HG03575 (cell line): ENCODE data around the gene SHQ1.
"Not testable (repeated sequence)": the region's sequence is repeated elsewhere in the genome, so short reads cannot be mapped to it uniquely, and the experiment has no call there.

Experiments
- ATAC-seq: cut with Tn5 transposase; IDR thresholded peaks from one replicate; pipeline ENCODE4 v1.9.1; 2021; ENCODE audit not compliant: unreplicated experiment, insufficient number of reproducible peaks, low FRiP score; ENCODE audit errors: extremely low read depth

SHQ1 gene

GRCh38 chr3:72766866-72767265 lies 81.4 kb downstream of the SHQ1 start:
- ATAC-seq, result no peak

- no peak for ATAC-seq
Measured at GRCh38 chr3:72763751-72764440, 84.3 kb downstream of the SHQ1 start.

DNA sequence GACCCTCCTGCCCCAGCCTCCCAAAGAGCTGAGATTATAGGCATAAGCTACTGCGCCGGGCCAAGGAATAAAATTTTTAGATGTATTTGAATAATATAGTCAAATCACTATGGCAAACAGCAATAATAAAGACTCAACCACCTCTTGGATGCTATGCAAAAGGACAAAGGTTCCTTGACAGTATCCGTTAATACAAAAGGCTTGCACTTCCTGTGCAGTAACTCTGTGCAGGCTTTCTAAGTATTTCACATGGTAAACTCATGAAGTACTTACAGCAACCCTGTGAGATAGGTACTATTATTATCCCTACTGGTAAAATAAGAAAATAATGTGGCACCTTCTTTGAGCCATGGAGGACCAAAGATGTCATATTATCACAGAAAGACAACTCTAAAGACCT lies 86.8 kb downstream of the SHQ1 start:
- ATAC-seq, result no peak

GRCh38 chr3:72760225-72760624 lies 88.0 kb downstream of the SHQ1 start:
- ATAC-seq, result no peak

- ATAC-seq, result peak; percentile 100
Measured at GRCh38 chr3:72756900-72757299, 91.3 kb downstream of the SHQ1 start.

DNA sequence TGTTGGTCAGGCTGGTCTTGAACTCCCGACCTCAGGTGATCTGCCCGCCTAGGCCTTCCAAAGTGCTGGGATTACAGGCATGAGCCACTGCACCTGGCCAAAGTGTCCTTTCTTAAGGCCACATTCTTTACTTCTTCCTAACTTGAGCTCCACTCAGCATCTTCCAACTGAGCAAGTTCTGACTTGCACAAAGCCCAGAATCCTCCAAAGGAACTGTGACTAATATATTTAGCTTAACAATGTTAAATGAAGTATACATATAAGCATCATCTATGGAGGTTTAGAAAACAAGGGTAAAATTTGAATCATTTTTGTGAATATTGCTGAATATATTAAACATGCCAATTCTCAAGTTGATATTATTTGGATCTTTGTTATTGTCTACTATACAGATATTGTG lies 93.7 kb downstream of the SHQ1 start:
- no peak for ATAC-seq

DNA sequence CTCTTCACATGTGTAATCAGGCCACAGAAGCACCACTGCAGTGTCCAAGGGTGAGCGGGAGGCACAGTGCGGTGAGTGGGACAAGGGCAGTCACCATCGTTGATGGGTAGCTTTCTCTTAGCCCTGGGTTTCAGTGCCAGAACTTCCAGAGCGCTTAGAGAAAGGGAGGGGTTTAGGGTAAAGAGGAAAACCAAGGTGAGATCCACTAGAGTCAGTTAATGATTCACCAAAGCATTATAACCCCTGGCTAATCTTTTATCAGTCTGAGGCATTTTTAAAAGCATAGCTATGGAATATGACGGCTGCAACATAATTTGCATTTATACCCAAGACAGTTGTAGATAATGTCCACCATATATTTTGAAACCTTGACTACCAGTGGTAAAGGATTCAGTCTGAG lies 94.8 kb downstream of the SHQ1 start:
- ATAC-seq, result no peak

DNA sequence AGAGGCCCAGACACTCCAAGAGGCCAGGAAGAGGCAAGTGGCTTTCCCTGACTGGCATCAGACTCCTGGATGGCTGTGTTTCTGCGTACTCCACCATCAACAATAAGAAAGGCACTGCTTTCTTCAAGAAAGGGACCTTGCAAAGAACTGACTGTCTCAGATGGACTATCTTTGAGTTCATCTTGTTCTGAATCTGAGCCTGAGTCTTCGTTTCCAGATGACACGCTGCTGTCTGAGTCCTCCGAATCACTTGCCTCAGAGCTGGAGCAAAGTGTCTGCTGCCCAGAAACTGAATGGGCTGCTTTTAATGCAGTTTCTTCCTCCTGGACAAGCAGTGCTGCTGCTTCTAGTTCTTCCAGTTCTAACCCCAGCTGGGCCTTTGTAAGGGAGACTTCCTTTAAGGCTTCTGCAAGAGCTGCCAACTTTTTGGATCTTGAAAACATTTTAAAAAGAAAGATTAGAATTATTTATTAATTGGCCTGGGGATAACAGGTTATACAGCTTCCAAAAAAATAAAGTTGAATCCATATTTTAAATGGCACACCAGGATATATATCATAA lies 97.8 kb downstream of the SHQ1 start:
- ATAC-seq, result no peak

DNA sequence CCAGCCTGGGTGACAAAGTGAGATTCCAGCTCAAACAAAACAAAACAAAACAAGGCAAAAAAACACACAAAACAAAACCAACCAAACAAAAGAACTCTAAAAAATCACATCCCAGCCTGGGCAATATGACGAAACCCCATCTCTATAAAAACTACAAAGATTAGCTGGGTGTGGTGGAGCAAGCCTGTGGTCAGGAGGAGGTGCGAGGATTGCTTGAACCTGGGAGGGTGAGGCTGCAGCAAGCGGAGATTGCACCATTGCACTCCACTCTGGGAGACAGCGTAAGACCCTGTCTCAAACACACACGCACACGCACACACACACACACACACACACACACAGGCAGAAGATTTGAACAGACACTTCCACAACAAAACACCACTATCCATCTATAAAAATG lies 99.6 kb downstream of the SHQ1 start:
- ATAC-seq, result no peak

DNA sequence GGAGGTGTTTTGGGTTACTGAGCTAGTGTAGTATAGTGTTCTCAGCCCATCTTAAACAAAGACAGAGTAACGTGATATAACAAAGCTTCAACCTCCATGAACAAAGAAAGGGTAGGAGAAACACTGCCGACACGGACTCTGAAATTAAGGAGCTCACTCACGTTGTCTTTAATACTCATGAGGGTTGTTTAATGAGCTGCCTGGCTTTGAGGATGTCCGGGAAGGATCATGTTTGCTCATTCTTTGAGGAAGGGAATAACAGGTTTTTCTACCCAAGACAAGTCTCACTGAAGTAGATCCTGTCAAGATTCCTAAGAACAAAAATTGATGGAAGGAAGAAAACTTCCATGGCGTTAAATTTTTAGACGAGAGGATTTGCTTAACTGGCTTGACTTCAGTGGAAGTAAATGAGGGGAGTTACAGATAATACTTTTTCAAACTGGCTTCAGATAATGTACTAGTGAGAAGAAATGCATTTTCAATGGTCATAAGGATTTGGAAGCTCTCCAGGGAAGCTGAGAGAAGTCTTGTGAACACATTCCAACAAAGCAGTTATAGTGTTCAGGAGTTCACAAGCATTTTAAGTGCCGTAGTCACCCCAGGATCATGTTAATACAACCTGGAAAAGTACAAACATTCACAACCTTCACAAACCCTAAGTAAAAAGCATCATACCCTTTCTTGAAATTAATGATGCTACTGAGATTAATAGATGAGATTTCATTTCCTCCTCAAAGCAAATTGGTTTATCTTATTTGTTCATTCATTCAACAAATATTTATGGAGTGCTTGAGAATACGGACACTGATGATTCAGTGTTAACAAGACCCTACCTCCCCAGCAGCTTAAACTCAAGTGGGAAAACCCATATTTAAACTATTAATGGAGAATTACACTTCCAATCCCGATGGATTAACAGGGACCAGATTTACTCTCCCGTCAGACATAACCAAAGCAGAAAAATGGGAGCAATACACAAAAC lies 101.5 kb downstream of the SHQ1 start:
- ATAC-seq, result no peak

- no peak for ATAC-seq
Measured at GRCh38 chr3:72745146-72745999, 102.9 kb downstream of the SHQ1 start.

GRCh38 chr3:72744330-72744729 lies 103.9 kb downstream of the SHQ1 start:
- ATAC-seq, result no peak

GRCh38 chr3:72739531-72740466 lies 108.4 kb downstream of the SHQ1 start:
- ATAC-seq, result no peak

GRCh38 chr3:72738752-72739530 lies 109.3 kb downstream of the SHQ1 start:
- no peak for ATAC-seq

DNA sequence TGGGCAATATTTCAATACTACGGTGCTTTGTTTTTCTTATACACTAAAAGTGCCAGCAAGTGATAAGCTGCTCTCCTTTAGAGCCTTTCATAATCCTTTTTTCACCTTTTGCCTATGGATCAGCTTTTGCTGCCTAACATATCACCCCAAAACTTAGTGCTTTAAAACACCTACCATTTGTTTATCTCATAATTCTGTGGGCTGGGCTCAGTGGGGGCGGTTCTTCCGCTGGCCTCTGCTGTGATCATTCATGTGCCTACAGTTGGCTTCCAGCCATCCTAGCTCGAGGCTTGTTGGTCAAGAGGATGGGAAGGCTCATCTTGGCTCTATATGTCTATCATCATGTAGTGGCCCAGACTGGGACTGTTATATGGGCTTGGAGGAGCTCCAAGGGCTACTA lies 113.2 kb downstream of the SHQ1 start:
- ATAC-seq, result not testable (repeated sequence)

DNA sequence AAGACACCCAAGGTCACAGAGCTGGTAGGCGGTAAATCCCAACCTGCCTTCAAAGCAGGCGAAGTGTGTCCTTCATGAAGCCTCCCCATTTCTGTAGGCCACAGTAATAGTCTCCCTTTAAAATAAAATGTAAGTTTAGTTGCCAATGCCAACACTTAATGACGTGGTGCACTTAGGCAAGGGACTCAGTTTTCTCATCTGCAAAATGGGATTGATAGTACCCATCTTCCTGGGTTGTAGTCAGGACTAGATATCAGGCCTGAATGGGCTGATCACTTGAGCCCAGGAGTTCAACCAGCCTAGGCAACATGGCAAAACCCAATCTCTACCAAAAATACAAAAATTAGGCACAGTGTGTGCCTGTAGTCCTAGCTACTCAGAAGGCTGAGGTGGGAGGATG lies 114.6 kb downstream of the SHQ1 start:
- no peak for ATAC-seq

DNA sequence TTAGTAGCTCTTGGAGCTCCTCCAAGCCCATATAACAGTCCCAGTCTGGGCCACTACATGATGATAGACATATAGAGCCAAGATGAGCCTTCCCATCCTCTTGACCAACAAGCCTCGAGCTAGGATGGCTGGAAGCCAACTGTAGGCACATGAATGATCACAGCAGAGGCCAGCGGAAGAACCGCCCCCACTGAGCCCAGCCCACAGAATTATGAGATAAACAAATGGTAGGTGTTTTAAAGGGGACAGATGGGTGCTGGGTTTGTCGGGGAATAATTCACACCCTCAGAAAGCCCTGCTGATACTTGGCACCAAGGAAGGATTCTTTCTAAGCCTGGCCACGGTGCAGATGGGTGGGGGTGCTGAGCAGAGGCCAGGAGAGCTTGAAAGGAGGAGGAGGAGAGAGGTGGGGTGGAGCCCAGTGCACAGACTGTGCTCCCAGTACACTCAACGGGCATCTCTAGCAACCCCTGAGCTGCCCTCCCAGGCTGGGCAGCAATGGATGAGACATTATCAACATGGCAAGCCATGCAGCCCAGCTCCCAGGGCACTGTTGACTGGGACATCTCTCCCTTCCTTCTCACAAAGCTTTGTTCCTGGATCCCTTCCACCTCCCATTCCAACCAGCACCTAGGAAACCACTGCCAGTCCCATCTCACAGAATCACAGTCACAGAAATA lies 115.4 kb downstream of the SHQ1 start:
- ATAC-seq, result not testable (repeated sequence)
